B cell (primary cell): ENCODE measurements around the gene FGF10.

Experiments
- CTCF ChIP-seq: fragments of 200-600 bp; IDR thresholded peaks from one replicate; pipeline ENCODE4 v1.8.0; 2022; ENCODE audit warnings: antibody characterized with exemption, mild to moderate bottlenecking
- EZH2 ChIP-seq: IDR thresholded peaks from 2 replicates; pipeline ENCODE4 v1.6.1; 2012; ENCODE audit warnings: borderline replicate concordance, low read depth, mild to moderate bottlenecking, moderate library complexity, low read length; ENCODE audit not compliant: insufficient read depth, poor library complexity, severe bottlenecking

DNA sequence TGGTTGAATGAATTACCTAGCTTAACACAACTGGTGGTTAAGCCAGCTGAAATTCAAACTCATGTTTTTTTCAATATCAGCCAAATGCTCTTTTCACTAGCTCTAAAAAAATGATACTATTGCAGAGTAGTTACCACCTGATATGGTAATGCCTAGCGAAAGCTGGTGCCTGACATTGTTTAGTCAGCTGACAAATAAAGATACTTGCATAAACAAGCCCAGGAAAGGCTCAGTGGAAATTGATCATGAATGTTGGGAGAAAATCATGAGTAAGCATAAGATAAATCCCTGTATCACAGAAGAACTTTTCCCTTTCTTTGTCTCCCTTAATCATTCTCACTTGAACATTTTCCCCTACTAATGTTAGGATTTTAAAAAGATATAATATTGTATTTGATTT is 54.6 kb downstream of the FGF10 start:
- TF ChIP-seq CTCF (no peak), EZH2 (no peak)
